Peyer's patch (tissue), 4 donors: ENCODE data around the gene KCNN1.

ENCODE experiments used
- CTCF ChIP-seq, 6 experiments: fragments of 450-650 bp in 4 of 6; fragments of 200-600 bp in 2 of 6; sonication (generic) in 1 of 6; IDR thresholded peaks; one replicate each; pipeline ENCODE4 v1.5.1; 2017 to 2019; ENCODE audit warnings: antibody characterized with exemption in 6 of 6, mild to moderate bottlenecking in 3 of 6, moderate library complexity in 1 of 6
- POLR2A ChIP-seq, 2 donors: fragments of 450-650 bp; IDR thresholded peaks; one replicate each; pipeline ENCODE4 v1.5.1; 2017; ENCODE audit warnings: antibody characterized with exemption in 2 of 2, mild to moderate bottlenecking in 2 of 2, moderate library complexity in 2 of 2

- TF ChIP-seq POLR2A (IDR thresholded peaks at IDR 0.05) (no peak), CTCF (IDR thresholded peaks at IDR 0.05) (no peak)
These were observed 22.6 kb upstream of the KCNN1 start for GRCh38 chr19:17944301-17944700.
